ENCODE results near the gene RMC1.
"Not testable (repeated sequence)": the region's sequence is repeated elsewhere in the genome, so short reads cannot be mapped to it uniquely, and the experiment has no call there.

Gene RMC1

GRCh38 chr18:23556145-23556780, 53.0 kb downstream of the RMC1 start:
- no peak overlapping the region for H3K4me3 ChIP-seq (replicated peaks; ENCODE audit: low read depth, low read length)
- TF ChIP-seq CTCF (IDR thresholded peaks at IDR 0.05; ENCODE audit: low read length, missing control alignments): no peak
- no peak for DNase-seq (ENCODE audit: low read depth)

GRCh38 chr18:23557511-23557910, 54.2 kb downstream of the RMC1 start:
- not testable (repeated sequence) for DNase-seq (ENCODE audit: low read depth); H3K4me3 ChIP-seq (replicated peaks; ENCODE audit: low read depth, low read length)

- DNase-seq (ENCODE audit: low read depth): no peak
- no peak overlapping the region for H3K4me3 ChIP-seq (replicated peaks; ENCODE audit: low read depth, low read length)
- TF ChIP-seq CTCF (IDR thresholded peaks at IDR 0.05; ENCODE audit: low read length, missing control alignments): no peak
These were observed 56.9 kb downstream of the RMC1 start for GRCh38 chr18:23560186-23560585.

GRCh38 chr18:23563377-23564043, 60.2 kb downstream of the RMC1 start:
- peak; percentile 39 for DNase-seq (ENCODE audit: low read depth)
- TF ChIP-seq CTCF (IDR thresholded peaks at IDR 0.05; ENCODE audit: low read length, missing control alignments): no peak
- H3K4me3 ChIP-seq (replicated peaks; ENCODE audit: low read depth, low read length): no peak overlapping the region

GRCh38 chr18:23565916-23566547, 62.7 kb downstream of the RMC1 start:
- DNase-seq (ENCODE audit: low read depth): no peak
- TF ChIP-seq CTCF (IDR thresholded peaks at IDR 0.05; ENCODE audit: low read length, missing control alignments): no peak
- no peak overlapping the region for H3K4me3 ChIP-seq (replicated peaks; ENCODE audit: low read depth, low read length)

- no peak for TF ChIP-seq CTCF (IDR thresholded peaks at IDR 0.05; ENCODE audit: low read length, missing control alignments)
- H3K4me3 ChIP-seq (replicated peaks; ENCODE audit: low read depth, low read length): no peak overlapping the region
- no peak for DNase-seq (ENCODE audit: low read depth)
These were observed 64.4 kb downstream of the RMC1 start for GRCh38 chr18:23567671-23568070.

- H3K4me3 ChIP-seq (replicated peaks; ENCODE audit: low read depth, low read length): no peak overlapping the region
- DNase-seq (ENCODE audit: low read depth): no peak
- TF ChIP-seq CTCF (IDR thresholded peaks at IDR 0.05; ENCODE audit: low read length, missing control alignments): no peak
These were observed 65.2 kb downstream of the RMC1 start for GRCh38 chr18:23568281-23569138.

Measured in fibroblast of pulmonary artery (primary cell).